Neuronal stem cell (in vitro differentiated cells): ENCODE data around the gene MTX2.

ENCODE experiments used
- DNase-seq: peaks from one replicate; pipeline ENCODE4 v3.0.0-alpha.2; 2013; ENCODE audit warnings: low spot score
- H2AFZ ChIP-seq: one replicate; pipeline ENCODE4 v1.6.1; 2013; ENCODE audit warnings: mild to moderate bottlenecking, low read length, inconsistent platforms
- H2AK5ac ChIP-seq: 2 replicates; pipeline ENCODE4 v1.6.1; 2013; ENCODE audit warnings: low read depth, mild to moderate bottlenecking, inconsistent platforms, low read length, moderate library complexity, mixed read lengths
- H2BK120ac ChIP-seq: 2 replicates; pipeline ENCODE4 v1.6.1; 2013; ENCODE audit warnings: low read depth, mild to moderate bottlenecking, inconsistent platforms, low read length, moderate library complexity, mixed read lengths
- H2BK12ac ChIP-seq: one replicate; pipeline ENCODE4 v1.6.1; 2013; ENCODE audit warnings: low read length, inconsistent platforms
- H2BK15ac ChIP-seq: 2 replicates; pipeline ENCODE4 v1.6.1; 2013; ENCODE audit warnings: mild to moderate bottlenecking, low read length, inconsistent platforms, mixed read lengths
- H2BK5ac ChIP-seq: one replicate; pipeline ENCODE4 v1.6.1; 2013; ENCODE audit warnings: inconsistent platforms, mild to moderate bottlenecking, low read length, moderate library complexity
- H3K14ac ChIP-seq: one replicate; pipeline ENCODE4 v1.6.1; 2013; ENCODE audit warnings: low read length, inconsistent platforms
- H3K18ac ChIP-seq: 2 replicates; pipeline ENCODE4 v1.6.1; 2013; ENCODE audit warnings: low read length, inconsistent platforms
- H3K23ac ChIP-seq: 2 replicates; pipeline ENCODE4 v1.6.1; 2013; ENCODE audit warnings: low read depth, mild to moderate bottlenecking, mixed read lengths, low read length, inconsistent platforms; ENCODE audit not compliant: poor library complexity
- H3K27ac ChIP-seq: replicated peaks from 3 replicates; pipeline ENCODE4 v1.5.1; 2013; ENCODE audit warnings: low read length, inconsistent platforms
- H3K27me3 ChIP-seq, 3 experiments: 2 replicates each; pipeline ENCODE4 v1.6.1; 2013; ENCODE audit warnings: low read length in 3 of 3, mild to moderate bottlenecking in 2 of 3, inconsistent platforms in 1 of 3, low read depth in 1 of 3, mixed read lengths in 1 of 3, moderate library complexity in 1 of 3; ENCODE audit not compliant: control insufficient read depth in 3 of 3, insufficient read depth in 3 of 3
- H3K36me3 ChIP-seq, 2 donors: replicated peaks in 1 of 2; 2 replicates each; pipeline ENCODE4 v1.6.1; 2013; ENCODE audit warnings: low read length in 2 of 2; ENCODE audit not compliant: control insufficient read depth in 2 of 2, insufficient read depth in 2 of 2
- H3K4ac ChIP-seq: 2 replicates; pipeline ENCODE4 v1.6.1; 2013; ENCODE audit warnings: inconsistent platforms, mild to moderate bottlenecking, low read length, moderate library complexity
- H3K4me1 ChIP-seq, 2 donors: 1 replicate in 1 of 2; 2 replicates in 1 of 2; pipeline ENCODE4 v1.6.1; 2013; ENCODE audit warnings: low read length in 2 of 2, low read depth in 1 of 2; ENCODE audit not compliant: control insufficient read depth in 2 of 2, insufficient read depth in 1 of 2
- H3K4me2 ChIP-seq: one replicate; pipeline ENCODE4 v1.6.1; 2013; ENCODE audit warnings: mild to moderate bottlenecking, low read length, inconsistent platforms; ENCODE audit not compliant: insufficient read depth, poor library complexity, severe bottlenecking
- H3K4me3 ChIP-seq, 2 donors: 2 replicates each; pipeline ENCODE4 v1.5.1; 2013; ENCODE audit warnings: low read length in 2 of 2, mild to moderate bottlenecking in 2 of 2, inconsistent platforms in 1 of 2, moderate library complexity in 1 of 2
- H3K79me1 ChIP-seq: one replicate; pipeline ENCODE4 v1.6.1; 2013; ENCODE audit warnings: low read depth, mild to moderate bottlenecking, inconsistent platforms, low read length, moderate library complexity
- H3K9ac ChIP-seq: one replicate; pipeline ENCODE4 v1.6.1; 2013; ENCODE audit warnings: mild to moderate bottlenecking, low read depth, low read length, inconsistent platforms; ENCODE audit not compliant: poor library complexity
- H3K9me3 ChIP-seq, 2 donors: replicated peaks in 1 of 2; 2 replicates each; pipeline versions ENCODE3 to v1.6.1; 2013; ENCODE audit warnings: low read length in 2 of 2, mild to moderate bottlenecking in 2 of 2, inconsistent platforms in 1 of 2, low read depth in 1 of 2, mixed read lengths in 1 of 2, moderate library complexity in 1 of 2; ENCODE audit not compliant: control insufficient read depth in 2 of 2, insufficient read depth in 1 of 2
- H4K8ac ChIP-seq: one replicate; pipeline ENCODE4 v1.6.1; 2013; ENCODE audit warnings: low read depth, mild to moderate bottlenecking, inconsistent platforms, low read length, moderate library complexity
- H4K91ac ChIP-seq: one replicate; pipeline ENCODE4 v1.6.1; 2013; ENCODE audit warnings: low read length, low read depth, mild to moderate bottlenecking, inconsistent platforms; ENCODE audit not compliant: poor library complexity
- WGBS, 2 donors: extraction: QIAGEN DNeasy Blood & Tissue Kit; methylation state at CpG; one replicate each; pipeline ENCODE4 v1.1.7; 2013; ENCODE audit warnings: missing lambda C conversion rate in 2 of 2, mixed read lengths in 1 of 2; ENCODE audit not compliant: insufficient read length in 2 of 2, insufficient replicate concordance in 1 of 2; ENCODE audit errors: extremely low coverage in 2 of 2; 5-methylcytosine and 5-hydroxymethylcytosine counted together

Gene MTX2

DNA sequence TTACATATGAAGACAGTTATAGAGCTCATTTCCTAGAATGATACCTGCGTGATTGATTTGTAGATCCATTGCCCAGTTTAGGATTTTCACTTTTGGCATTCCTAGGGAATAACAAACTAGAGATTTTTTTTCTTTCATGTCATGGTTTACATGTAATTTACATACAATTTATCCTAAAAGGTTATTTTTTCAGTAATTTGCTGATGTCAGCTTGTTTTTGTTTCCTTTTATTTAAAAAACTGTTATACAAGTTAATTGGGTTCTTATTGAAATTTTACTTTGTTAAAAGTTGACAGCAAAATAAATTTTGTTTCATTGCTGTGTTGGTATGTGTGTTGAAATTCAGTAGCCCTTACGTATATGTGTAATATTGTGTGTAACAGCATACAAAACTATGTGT lies 23.4 kb downstream of the MTX2 start:
- Histone ChIP-seq H3K9me3 (no peaks in the 10 kb centered on the region), H3K14ac (no peak overlapping the region)

DNA sequence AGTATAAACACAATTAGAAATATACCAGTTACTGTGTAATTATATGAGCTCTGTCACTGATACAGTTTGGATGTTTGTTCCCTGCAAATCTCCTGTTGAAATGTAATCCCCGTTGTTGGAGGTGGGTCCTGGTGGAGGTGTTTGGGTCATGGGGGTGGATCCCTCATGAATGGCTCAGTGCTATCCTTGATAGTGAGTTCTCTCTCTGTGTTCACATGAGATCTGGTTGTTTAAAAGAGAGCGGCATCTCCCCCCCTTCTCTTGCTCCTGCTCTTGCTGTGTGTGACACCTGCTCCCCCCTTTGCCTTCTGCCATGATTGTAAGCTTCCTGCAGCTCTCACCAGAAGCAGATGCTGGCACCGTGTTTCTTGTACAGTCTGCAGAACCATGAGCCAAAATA lies 24.1 kb downstream of the MTX2 start:
- no peak overlapping the region for H3K9ac ChIP-seq
- H3K27me3 ChIP-seq: no peaks in the 10 kb centered on the region
- H2AFZ ChIP-seq: no peak overlapping the region
- H3K18ac ChIP-seq: no peak overlapping the region
- no peak overlapping the region for H2BK12ac ChIP-seq
- H3K79me1 ChIP-seq: peaks cover 2% of the 10 kb centered on the region
- no peak overlapping the region for H2BK5ac ChIP-seq
- WGBS, 2 donors: no CpG with 5 or more reads among the region's 3 CpGs
- no peak for DNase-seq
- H2BK120ac ChIP-seq: no peak overlapping the region
- H2BK15ac ChIP-seq: no peak overlapping the region
- no peak overlapping the region for H4K91ac ChIP-seq
- no peak overlapping the region for H3K14ac ChIP-seq
- H3K36me3 ChIP-seq: no peaks in the 10 kb centered on the region
- no peak overlapping the region for H3K4ac ChIP-seq
- H2AK5ac ChIP-seq: no peak overlapping the region
- no peak overlapping the region for H3K27ac ChIP-seq
- H3K23ac ChIP-seq: no peak overlapping the region
- no peak overlapping the region for H3K4me3 ChIP-seq
- no peaks in the 10 kb centered on the region for H3K4me1 ChIP-seq
- no peak overlapping the region for H3K4me2 ChIP-seq
- H4K8ac ChIP-seq: no peak overlapping the region
- no peaks in the 10 kb centered on the region for H3K9me3 ChIP-seq

More for the DNA sequence above, 23.4 kb downstream of the MTX2 start:
- DNase-seq: no peak
- no peaks in the 10 kb centered on the region for H3K4me1 ChIP-seq
- peaks cover 2% of the 10 kb centered on the region for H3K79me1 ChIP-seq
- no peak overlapping the region for H4K91ac ChIP-seq
- no peak overlapping the region for H3K4ac ChIP-seq
- H3K27ac ChIP-seq: no peak overlapping the region
- H3K27me3 ChIP-seq: no peaks in the 10 kb centered on the region
- H3K36me3 ChIP-seq: no peaks in the 10 kb centered on the region
- H3K23ac ChIP-seq: no peak overlapping the region
- no peak overlapping the region for H3K4me2 ChIP-seq
- no peak overlapping the region for H2BK120ac ChIP-seq
- no peak overlapping the region for H2BK12ac ChIP-seq
- no peak overlapping the region for H3K9ac ChIP-seq
- H3K4me3 ChIP-seq: no peak overlapping the region
- H2BK15ac ChIP-seq: no peak overlapping the region
- H2BK5ac ChIP-seq: no peak overlapping the region
- H2AFZ ChIP-seq: no peak overlapping the region
- no peak overlapping the region for H2AK5ac ChIP-seq
- H4K8ac ChIP-seq: no peak overlapping the region
- no CpG with 5 or more reads among the region's 2 CpGs for WGBS, 2 donors
- no peak overlapping the region for H3K18ac ChIP-seq

- WGBS, 2 donors: no CpG with 5 or more reads among the region's 3 CpGs
- H2BK5ac ChIP-seq: no peak overlapping the region
Observed at GRCh38 chr2:176297067-176297466, 27.8 kb downstream of the MTX2 start.

GRCh38 chr2:176297737-176298136 lies 28.5 kb downstream of the MTX2 start:
- peaks cover 0 to 16% of the 10 kb centered on the region in 2 donors for H3K36me3 ChIP-seq
- no peak overlapping the region for H4K91ac ChIP-seq
- H3K79me1 ChIP-seq: peaks cover 2% of the 10 kb centered on the region
- no peaks in the 10 kb centered on the region for H3K27me3 ChIP-seq
- no peak overlapping the region for H3K4me3 ChIP-seq
- no peak overlapping the region for H3K14ac ChIP-seq
- DNase-seq: no peak
- no CpG with 5 or more reads among the region's 1 CpG for WGBS, 2 donors
- no peak overlapping the region for H2BK120ac ChIP-seq
- no peak overlapping the region for H2BK15ac ChIP-seq
- no peak overlapping the region for H4K8ac ChIP-seq
- H2BK12ac ChIP-seq: no peak overlapping the region
- no peak overlapping the region for H3K4ac ChIP-seq
- no peak overlapping the region for H2AK5ac ChIP-seq
- H3K9me3 ChIP-seq: no peaks in the 10 kb centered on the region
- no peaks in the 10 kb centered on the region for H3K4me1 ChIP-seq
- H2AFZ ChIP-seq: no peak overlapping the region
- no peak overlapping the region for H3K4me2 ChIP-seq
- H3K18ac ChIP-seq: no peak overlapping the region
- H3K23ac ChIP-seq: no peak overlapping the region
- H3K9ac ChIP-seq: no peak overlapping the region
- no peak overlapping the region for H3K27ac ChIP-seq
- H2BK5ac ChIP-seq: no peak overlapping the region

More at GRCh38 chr2:176297067-176297466, 27.8 kb downstream of the MTX2 start:
- Histone ChIP-seq H3K27me3 (no peaks in the 10 kb centered on the region), H4K8ac (no peak overlapping the region), H2BK12ac (no peak overlapping the region), H3K4me1 (no peaks in the 10 kb centered on the region), H3K18ac (no peak overlapping the region), H2AFZ (no peak overlapping the region), H3K36me3 (peaks cover 0 to 16% of the 10 kb centered on the region in 2 donors), H4K91ac (no peak overlapping the region), H2BK120ac (no peak overlapping the region), H2AK5ac (no peak overlapping the region), H3K4ac (no peak overlapping the region), H3K23ac (no peak overlapping the region), H3K4me3 (no peak overlapping the region), H2BK15ac (no peak overlapping the region), H3K4me2 (no peak overlapping the region), H3K27ac (no peak overlapping the region), H3K9ac (no peak overlapping the region), H3K14ac (no peak overlapping the region), H3K79me1 (peaks cover 2% of the 10 kb centered on the region), H3K9me3 (no peaks in the 10 kb centered on the region)
- no peak for DNase-seq
